ENCODE results near the gene BSPRY.
A peak's percentile ranks its signal among the peaks of the same experiment; 100 is the strongest.

BSPRY gene

GRCh38 chr9:113350937-113351336 lies 1.6 kb downstream of the BSPRY start:
- Histone ChIP-seq H3K4me2 (ENCODE audit: low read length) (no peak overlapping the region), H2BK5ac (ENCODE audit: low read length) (no peak overlapping the region), H3K27me3 (ENCODE audit: insufficient read depth, low read length, poor library complexity) (peaks cover 10% of the 10 kb centered on the region), H3K56ac (ENCODE audit: low read length) (no peak overlapping the region), H3K18ac (ENCODE audit: low read length) (no peak overlapping the region), H4K8ac (ENCODE audit: low read depth, low read length) (no peak overlapping the region), H3K4ac (ENCODE audit: low read depth, low read length) (no peak overlapping the region), H2AK5ac (ENCODE audit: low read length) (no peak overlapping the region), H2BK15ac (replicated peaks; ENCODE audit: low read depth) (no peak overlapping the region), H3K23ac (ENCODE audit: low read length) (no peak overlapping the region), H3K36me3 (ENCODE audit: control insufficient read depth, insufficient read depth, low read length) (no peaks in the 10 kb centered on the region), H3K27ac (ENCODE audit: low read depth, low read length) (no peak overlapping the region), H4K5ac (ENCODE audit: low read length) (no peak overlapping the region), H3K79me2 (ENCODE audit: control insufficient read depth, insufficient read depth, low read length) (no peaks in the 10 kb centered on the region), H3K4me1 (ENCODE audit: control insufficient read depth, low read depth, low read length) (no peaks in the 10 kb centered on the region), H3K9ac (ENCODE audit: low read length) (no peak overlapping the region), H2BK120ac (ENCODE audit: low read depth, low read length) (no peak overlapping the region), H3K79me1 (ENCODE audit: low read length) (no peaks in the 10 kb centered on the region), H3K4me3 (ENCODE audit: low read length) (no peak overlapping the region)
- DNase-seq: no peak
- no CpG with 5 or more reads among the region's 6 CpGs for WGBS (ENCODE audit: extremely low coverage, insufficient coverage, low lambda C conversion rate)

DNA sequence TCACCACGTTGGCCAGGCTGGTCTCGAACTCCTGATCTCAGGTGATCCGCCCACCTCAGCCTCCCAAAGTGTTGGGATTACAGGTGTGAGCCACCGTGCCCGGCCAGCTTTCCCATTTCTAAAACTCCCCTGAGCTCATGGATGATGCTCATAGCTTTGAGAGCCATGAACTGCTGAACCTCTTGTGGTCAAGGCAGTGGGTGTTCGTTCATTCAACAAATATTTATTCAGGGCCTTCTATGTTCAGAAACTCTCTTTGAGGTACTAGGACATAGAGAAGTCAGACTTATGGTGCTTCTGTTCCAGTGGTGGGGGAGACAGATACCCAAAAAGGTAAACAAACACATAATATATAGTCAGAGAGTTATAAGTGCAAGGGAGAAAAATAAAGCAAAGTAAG lies 2.7 kb downstream of the BSPRY start:
- Histone ChIP-seq H3K4me3 (ENCODE audit: low read length) (no peak overlapping the region), H2BK5ac (ENCODE audit: low read length) (no peak overlapping the region), H2BK15ac (replicated peaks; ENCODE audit: low read depth) (no peak overlapping the region), H2BK120ac (ENCODE audit: low read depth, low read length) (no peak overlapping the region), H3K4me1 (ENCODE audit: control insufficient read depth, low read depth, low read length) (no peaks in the 10 kb centered on the region), H3K9ac (ENCODE audit: low read length) (no peak overlapping the region), H3K79me1 (ENCODE audit: low read length) (no peaks in the 10 kb centered on the region), H3K27ac (ENCODE audit: low read depth, low read length) (no peak overlapping the region), H3K36me3 (ENCODE audit: control insufficient read depth, insufficient read depth, low read length) (no peaks in the 10 kb centered on the region), H3K18ac (ENCODE audit: low read length) (no peak overlapping the region), H3K4ac (ENCODE audit: low read depth, low read length) (no peak overlapping the region), H3K4me2 (ENCODE audit: low read length) (no peak overlapping the region), H3K79me2 (ENCODE audit: control insufficient read depth, insufficient read depth, low read length) (no peaks in the 10 kb centered on the region), H3K56ac (ENCODE audit: low read length) (no peak overlapping the region), H4K8ac (ENCODE audit: low read depth, low read length) (no peak overlapping the region), H3K23ac (ENCODE audit: low read length) (no peak overlapping the region), H4K5ac (ENCODE audit: low read length) (no peak overlapping the region), H2AK5ac (ENCODE audit: low read length) (no peak overlapping the region), H3K27me3 (ENCODE audit: insufficient read depth, low read length, poor library complexity) (peaks cover 10% of the 10 kb centered on the region)
- no peak for DNase-seq
- WGBS (ENCODE audit: extremely low coverage, insufficient coverage, low lambda C conversion rate): no CpG with 5 or more reads among the region's 6 CpGs

DNA sequence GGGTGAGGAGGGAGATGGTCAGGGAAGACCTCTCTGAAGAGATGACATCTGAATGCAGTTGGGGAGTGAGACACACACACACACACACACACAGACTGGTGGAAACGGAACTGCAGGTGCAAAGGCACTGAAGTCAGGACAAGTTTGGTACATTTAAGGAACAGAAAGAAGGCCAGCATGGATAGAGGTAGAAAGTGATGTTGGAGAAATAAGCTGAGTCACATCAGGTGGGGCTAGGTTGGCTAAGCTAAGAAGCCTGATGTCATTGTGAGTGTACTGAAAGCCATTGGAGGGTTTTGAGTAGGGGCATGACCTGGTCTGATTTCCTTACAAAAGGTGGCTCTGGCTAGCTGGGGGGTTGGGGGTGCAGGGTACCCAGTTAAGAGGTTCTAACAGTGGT lies 3.1 kb downstream of the BSPRY start:
- Histone ChIP-seq H3K27me3 (ENCODE audit: insufficient read depth, low read length, poor library complexity) (peaks cover 10% of the 10 kb centered on the region), H3K23ac (ENCODE audit: low read length) (no peak overlapping the region), H4K8ac (ENCODE audit: low read depth, low read length) (no peak overlapping the region), H2AK5ac (ENCODE audit: low read length) (no peak overlapping the region), H3K36me3 (ENCODE audit: control insufficient read depth, insufficient read depth, low read length) (no peaks in the 10 kb centered on the region), H3K56ac (ENCODE audit: low read length) (no peak overlapping the region), H3K79me1 (ENCODE audit: low read length) (no peaks in the 10 kb centered on the region), H3K4me3 (ENCODE audit: low read length) (no peak overlapping the region), H3K18ac (ENCODE audit: low read length) (no peak overlapping the region), H3K79me2 (ENCODE audit: control insufficient read depth, insufficient read depth, low read length) (no peaks in the 10 kb centered on the region), H2BK15ac (replicated peaks; ENCODE audit: low read depth) (no peak overlapping the region), H3K4me2 (ENCODE audit: low read length) (no peak overlapping the region), H3K4ac (ENCODE audit: low read depth, low read length) (no peak overlapping the region), H3K27ac (ENCODE audit: low read depth, low read length) (no peak overlapping the region), H4K5ac (ENCODE audit: low read length) (no peak overlapping the region), H2BK120ac (ENCODE audit: low read depth, low read length) (no peak overlapping the region), H2BK5ac (ENCODE audit: low read length) (no peak overlapping the region), H3K9ac (ENCODE audit: low read length) (no peak overlapping the region), H3K4me1 (ENCODE audit: control insufficient read depth, low read depth, low read length) (no peaks in the 10 kb centered on the region)
- WGBS (ENCODE audit: extremely low coverage, insufficient coverage, low lambda C conversion rate): no CpG with 5 or more reads among the region's 1 CpG
- DNase-seq: no peak

GRCh38 chr9:113355040-113355596 lies 5.8 kb downstream of the BSPRY start:
- H2BK5ac ChIP-seq (ENCODE audit: low read length): no peak overlapping the region
- H3K23ac ChIP-seq (ENCODE audit: low read length): no peak overlapping the region
- H3K56ac ChIP-seq (ENCODE audit: low read length): no peak overlapping the region
- H3K79me2 ChIP-seq (ENCODE audit: control insufficient read depth, insufficient read depth, low read length): no peaks in the 10 kb centered on the region
- H2BK15ac ChIP-seq (replicated peaks; ENCODE audit: low read depth): no peak overlapping the region
- no peak overlapping the region for H4K5ac ChIP-seq (ENCODE audit: low read length)
- no peaks in the 10 kb centered on the region for H3K79me1 ChIP-seq (ENCODE audit: low read length)
- no peak overlapping the region for H2AK5ac ChIP-seq (ENCODE audit: low read length)
- no peaks in the 10 kb centered on the region for H3K4me1 ChIP-seq (ENCODE audit: control insufficient read depth, low read depth, low read length)
- H3K4ac ChIP-seq (ENCODE audit: low read depth, low read length): no peak overlapping the region
- H2BK120ac ChIP-seq (ENCODE audit: low read depth, low read length): no peak overlapping the region
- DNase-seq: peak; percentile 54
- no peak overlapping the region for H3K4me2 ChIP-seq (ENCODE audit: low read length)
- no peak overlapping the region for H3K9ac ChIP-seq (ENCODE audit: low read length)
- peaks cover 2% of the 10 kb centered on the region for H3K27me3 ChIP-seq (ENCODE audit: insufficient read depth, low read length, poor library complexity)
- H3K36me3 ChIP-seq (ENCODE audit: control insufficient read depth, insufficient read depth, low read length): no peaks in the 10 kb centered on the region
- no peak overlapping the region for H3K27ac ChIP-seq (ENCODE audit: low read depth, low read length)
- no peak overlapping the region for H4K8ac ChIP-seq (ENCODE audit: low read depth, low read length)
- no CpG with 5 or more reads among the region's 4 CpGs for WGBS (ENCODE audit: extremely low coverage, insufficient coverage, low lambda C conversion rate)
- H3K18ac ChIP-seq (ENCODE audit: low read length): no peak overlapping the region
- H3K4me3 ChIP-seq (ENCODE audit: low read length): no peak overlapping the region

GRCh38 chr9:113356686-113357292 lies 7.4 kb downstream of the BSPRY start:
- H3K27ac ChIP-seq (ENCODE audit: low read depth, low read length): no peak overlapping the region
- H3K4me2 ChIP-seq (ENCODE audit: low read length): no peak overlapping the region
- no peak overlapping the region for H4K8ac ChIP-seq (ENCODE audit: low read depth, low read length)
- H3K18ac ChIP-seq (ENCODE audit: low read length): no peak overlapping the region
- H2BK5ac ChIP-seq (ENCODE audit: low read length): no peak overlapping the region
- H2AK5ac ChIP-seq (ENCODE audit: low read length): no peak overlapping the region
- no peak overlapping the region for H4K5ac ChIP-seq (ENCODE audit: low read length)
- H3K9ac ChIP-seq (ENCODE audit: low read length): no peak overlapping the region
- no peak overlapping the region for H3K56ac ChIP-seq (ENCODE audit: low read length)
- no peak overlapping the region for H3K4ac ChIP-seq (ENCODE audit: low read depth, low read length)
- H3K79me1 ChIP-seq (ENCODE audit: low read length): no peaks in the 10 kb centered on the region
- no peak for DNase-seq
- H3K4me1 ChIP-seq (ENCODE audit: control insufficient read depth, low read depth, low read length): no peaks in the 10 kb centered on the region
- WGBS (ENCODE audit: extremely low coverage, insufficient coverage, low lambda C conversion rate): no CpG with 5 or more reads among the region's 7 CpGs
- no peaks in the 10 kb centered on the region for H3K36me3 ChIP-seq (ENCODE audit: control insufficient read depth, insufficient read depth, low read length)
- H3K27me3 ChIP-seq (ENCODE audit: insufficient read depth, low read length, poor library complexity): no peaks in the 10 kb centered on the region
- no peaks in the 10 kb centered on the region for H3K79me2 ChIP-seq (ENCODE audit: control insufficient read depth, insufficient read depth, low read length)
- no peak overlapping the region for H2BK120ac ChIP-seq (ENCODE audit: low read depth, low read length)
- no peak overlapping the region for H2BK15ac ChIP-seq (replicated peaks; ENCODE audit: low read depth)
- H3K4me3 ChIP-seq (ENCODE audit: low read length): no peak overlapping the region
- no peak overlapping the region for H3K23ac ChIP-seq (ENCODE audit: low read length)

DNA sequence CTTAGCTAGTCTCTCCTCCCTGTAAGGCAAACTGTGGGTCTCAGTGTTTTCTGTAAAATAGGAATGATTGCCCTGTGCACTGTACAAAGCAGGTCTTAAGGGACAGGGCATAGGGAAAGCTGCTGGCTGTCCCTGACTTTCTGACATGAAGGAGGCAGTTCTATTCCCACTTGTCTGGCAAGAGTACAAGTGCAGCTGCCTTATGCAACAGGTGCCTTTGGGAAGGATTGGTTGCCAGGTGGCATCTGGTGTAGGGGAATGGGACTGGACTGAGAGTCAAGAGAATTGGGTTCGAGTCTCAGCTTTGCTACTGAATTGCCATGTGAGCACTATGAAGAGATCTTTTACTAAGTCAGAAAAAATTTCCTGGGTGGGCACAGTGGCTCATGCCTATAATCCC lies 10.0 kb downstream of the BSPRY start:
- no peaks in the 10 kb centered on the region for H3K4me1 ChIP-seq (ENCODE audit: control insufficient read depth, low read depth, low read length)
- no peak overlapping the region for H3K23ac ChIP-seq (ENCODE audit: low read length)
- no peaks in the 10 kb centered on the region for H3K27me3 ChIP-seq (ENCODE audit: insufficient read depth, low read length, poor library complexity)
- no peak overlapping the region for H3K9ac ChIP-seq (ENCODE audit: low read length)
- H4K8ac ChIP-seq (ENCODE audit: low read depth, low read length): no peak overlapping the region
- H2BK120ac ChIP-seq (ENCODE audit: low read depth, low read length): no peak overlapping the region
- H2AK5ac ChIP-seq (ENCODE audit: low read length): no peak overlapping the region
- no peaks in the 10 kb centered on the region for H3K79me1 ChIP-seq (ENCODE audit: low read length)
- no peak overlapping the region for H3K4ac ChIP-seq (ENCODE audit: low read depth, low read length)
- WGBS (ENCODE audit: extremely low coverage, insufficient coverage, low lambda C conversion rate): no CpG with 5 or more reads among the region's 1 CpG
- H3K18ac ChIP-seq (ENCODE audit: low read length): no peak overlapping the region
- no peak overlapping the region for H3K56ac ChIP-seq (ENCODE audit: low read length)
- no peak overlapping the region for H3K27ac ChIP-seq (ENCODE audit: low read depth, low read length)
- H3K4me2 ChIP-seq (ENCODE audit: low read length): no peak overlapping the region
- DNase-seq: no peak
- no peak overlapping the region for H3K4me3 ChIP-seq (ENCODE audit: low read length)
- H2BK5ac ChIP-seq (ENCODE audit: low read length): no peak overlapping the region
- H3K79me2 ChIP-seq (ENCODE audit: control insufficient read depth, insufficient read depth, low read length): no peaks in the 10 kb centered on the region
- H2BK15ac ChIP-seq (replicated peaks; ENCODE audit: low read depth): no peak overlapping the region
- no peak overlapping the region for H4K5ac ChIP-seq (ENCODE audit: low read length)
- H3K36me3 ChIP-seq (ENCODE audit: control insufficient read depth, insufficient read depth, low read length): no peaks in the 10 kb centered on the region
